ENCODE results near the gene PPM1N.

GRCh38 chr19:45489216-45489855 lies 8.9 kb upstream of the PPM1N start:
- TF ChIP-seq EZH2 (IDR thresholded peaks at IDR 0.05; ENCODE audit: borderline replicate concordance) = no peak
- TF ChIP-seq, protein P1, sequence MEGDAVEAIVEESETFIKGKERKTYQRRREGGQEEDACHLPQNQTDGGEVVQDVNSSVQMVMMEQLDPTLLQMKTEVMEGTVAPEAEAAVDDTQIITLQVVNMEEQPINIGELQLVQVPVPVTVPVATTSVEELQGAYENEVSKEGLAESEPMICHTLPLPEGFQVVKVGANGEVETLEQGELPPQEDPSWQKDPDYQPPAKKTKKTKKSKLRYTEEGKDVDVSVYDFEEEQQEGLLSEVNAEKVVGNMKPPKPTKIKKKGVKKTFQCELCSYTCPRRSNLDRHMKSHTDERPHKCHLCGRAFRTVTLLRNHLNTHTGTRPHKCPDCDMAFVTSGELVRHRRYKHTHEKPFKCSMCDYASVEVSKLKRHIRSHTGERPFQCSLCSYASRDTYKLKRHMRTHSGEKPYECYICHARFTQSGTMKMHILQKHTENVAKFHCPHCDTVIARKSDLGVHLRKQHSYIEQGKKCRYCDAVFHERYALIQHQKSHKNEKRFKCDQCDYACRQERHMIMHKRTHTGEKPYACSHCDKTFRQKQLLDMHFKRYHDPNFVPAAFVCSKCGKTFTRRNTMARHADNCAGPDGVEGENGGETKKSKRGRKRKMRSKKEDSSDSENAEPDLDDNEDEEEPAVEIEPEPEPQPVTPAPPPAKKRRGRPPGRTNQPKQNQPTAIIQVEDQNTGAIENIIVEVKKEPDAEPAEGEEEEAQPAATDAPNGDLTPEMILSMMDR (IDR thresholded peaks at IDR 0.05; ENCODE audit: poor library complexity) = no peak
- TF ChIP-seq EZH2phosphoT487 (IDR thresholded peaks at IDR 0.05; ENCODE audit: low read depth, severe bottlenecking, unreplicated experiment) = no peak

Measured in hepatocyte (in vitro differentiated cells).